IMR-90 (cell line): Measurements from ENCODE around the gene AKT2. TPM values are rescaled to one million over a fixed set of nuclear protein-coding genes. Genes with fewer than 3 reads are reported as not detected.

ENCODE experiments used
- ATAC-seq: fragments of 200-7000 bp; cut with Tn5 transposase; 2 replicates; pipeline ENCODE4 v1.9.1; 2020; ENCODE audit warnings: low read depth, mild to moderate bottlenecking, moderate library complexity
- BruUV-seq: library from RNA; stranded (reverse); fragments of 400-500 nt; replicated peaks from 2 replicates; lab custom pipeline; 2021; lab: Mats Ljungman, UMichigan
- CTCF ChIA-PET: fragments of 300-600 bp; formaldehyde crosslinking; extraction: SDS; loops from one replicate; lab custom pipeline; 2021; ENCODE audit warnings: antibody characterized with exemption; lab: Yijun Ruan, JAX
- POLR2A ChIA-PET: fragments of 300-600 bp; sonication (Branson Sonifier 250); formaldehyde crosslinking; loops from one replicate; lab custom pipeline; 2022; ENCODE audit warnings: antibody characterized with exemption; ENCODE audit not compliant: unreplicated experiment; lab: Charles Lee
- DNase-seq: peaks from one replicate; pipeline ENCODE4 v3.0.0; 2013
- H2AFZ ChIP-seq: replicated peaks from 2 replicates; pipeline ENCODE3; 2013; ENCODE audit warnings: low read length, mild to moderate bottlenecking; ENCODE audit not compliant: poor library complexity
- H2AK5ac ChIP-seq: 2 replicates; pipeline ENCODE4 v1.6.1; 2013; ENCODE audit warnings: low read depth, low read length, inconsistent platforms
- H2AK9ac ChIP-seq: replicated peaks from 2 replicates; pipeline ENCODE3; 2013; ENCODE audit warnings: mild to moderate bottlenecking, low read depth, low read length, moderate library complexity; ENCODE audit not compliant: poor library complexity
- H2BK120ac ChIP-seq: 2 replicates; pipeline ENCODE4 v1.6.1; 2013; ENCODE audit warnings: low read depth, low read length, inconsistent platforms
- H2BK15ac ChIP-seq: 3 replicates; pipeline ENCODE4 v1.6.1; 2013; ENCODE audit warnings: low read depth, low read length, inconsistent platforms
- H2BK20ac ChIP-seq: 2 replicates; pipeline ENCODE4 v1.6.1; 2013; ENCODE audit warnings: low read depth, mild to moderate bottlenecking, inconsistent platforms, low read length, moderate library complexity
- H2BK5ac ChIP-seq: 2 replicates; pipeline ENCODE4 v1.6.1; 2013; ENCODE audit warnings: mild to moderate bottlenecking, low read depth, low read length, inconsistent platforms; ENCODE audit not compliant: poor library complexity, severe bottlenecking
- H3K14ac ChIP-seq: replicated peaks from 2 replicates; pipeline ENCODE4 v1.6.1; 2013; ENCODE audit warnings: low read depth, low read length, inconsistent platforms
- H3K18ac ChIP-seq: 2 replicates; pipeline ENCODE4 v1.6.1; 2013; ENCODE audit warnings: low read depth, low read length, control low read depth
- H3K23ac ChIP-seq: 2 replicates; pipeline ENCODE4 v1.6.1; 2013; ENCODE audit warnings: low read depth, low read length, inconsistent platforms
- H3K27ac ChIP-seq: 2 replicates; pipeline ENCODE4 v1.5.1; 2013; ENCODE audit warnings: mild to moderate bottlenecking, control low read depth, low read length; ENCODE audit not compliant: insufficient read depth
- H3K27me3 ChIP-seq: 2 replicates; pipeline ENCODE4 v1.6.1; 2013; ENCODE audit warnings: low read length; ENCODE audit not compliant: control insufficient read depth, insufficient read depth
- H3K36me3 ChIP-seq: 2 replicates; pipeline ENCODE4 v1.6.1; 2013; ENCODE audit warnings: low read length, mixed read lengths; ENCODE audit not compliant: control insufficient read depth, insufficient read depth
- H3K4ac ChIP-seq: 2 replicates; pipeline ENCODE4 v1.6.1; 2013; ENCODE audit warnings: low read depth, low read length, inconsistent platforms
- H3K4me1 ChIP-seq: 2 replicates; pipeline ENCODE4 v1.6.1; 2013; ENCODE audit warnings: low read length, mixed read lengths; ENCODE audit not compliant: control insufficient read depth, insufficient read depth
- H3K4me2 ChIP-seq: 2 replicates; pipeline ENCODE4 v1.6.1; 2013; ENCODE audit warnings: low read depth, mild to moderate bottlenecking, control low read depth, low read length, moderate library complexity
- H3K4me3 ChIP-seq: 2 replicates; pipeline ENCODE4 v1.5.1; 2013; ENCODE audit warnings: low read depth, mild to moderate bottlenecking, control low read depth, low read length, moderate library complexity; ENCODE audit not compliant: insufficient read depth
- H3K56ac ChIP-seq: 2 replicates; pipeline ENCODE4 v1.6.1; 2013; ENCODE audit warnings: low read length, inconsistent platforms; ENCODE audit not compliant: insufficient read depth; ENCODE audit errors: extremely low read depth
- H3K79me1 ChIP-seq, 2 experiments: 2 replicates each; pipeline ENCODE4 v1.6.1; 2013; ENCODE audit warnings: low read length in 2 of 2, inconsistent platforms in 1 of 2, low read depth in 1 of 2
- H3K9ac ChIP-seq: 2 replicates; pipeline ENCODE4 v1.6.1; 2013; ENCODE audit warnings: low read depth, low read length, control low read depth
- H3K9me1 ChIP-seq: 2 replicates; pipeline ENCODE4 v1.6.1; 2013; ENCODE audit warnings: low read length, inconsistent platforms; ENCODE audit not compliant: insufficient read depth
- H3K9me3 ChIP-seq: 2 replicates; pipeline ENCODE4 v1.6.1; 2013; ENCODE audit warnings: low read length; ENCODE audit not compliant: control insufficient read depth, insufficient read depth
- H4K20me1 ChIP-seq: 2 replicates; pipeline ENCODE4 v1.6.1; 2013; ENCODE audit warnings: low read length, inconsistent platforms; ENCODE audit not compliant: insufficient read depth
- H4K5ac ChIP-seq: 2 replicates; pipeline ENCODE4 v1.6.1; 2013; ENCODE audit warnings: mild to moderate bottlenecking, low read depth, low read length, control low read depth
- H4K8ac ChIP-seq, 2 experiments: 2 replicates each; pipeline ENCODE4 v1.6.1; 2013; ENCODE audit warnings: low read depth in 2 of 2, low read length in 2 of 2, control low read depth in 1 of 2, inconsistent platforms in 1 of 2
- H4K91ac ChIP-seq: 2 replicates; pipeline ENCODE4 v1.6.1; 2013; ENCODE audit warnings: low read depth, low read length, inconsistent platforms; ENCODE audit not compliant: insufficient read depth
- BHLHE40 ChIP-seq: fragments of 150-350 bp; IDR thresholded peaks from 2 replicates; pipeline ENCODE4 v1.6.1; 2016; ENCODE audit warnings: mild to moderate bottlenecking, low read depth, low read length
- CEBPB ChIP-seq: IDR thresholded peaks from 2 replicates; pipeline ENCODE4 v1.6.1; 2012; ENCODE audit warnings: low read depth, low read length, improper control_type of control experiment
- CHD1 ChIP-seq: IDR thresholded peaks from 2 replicates; pipeline ENCODE4 v1.6.1; 2012; ENCODE audit warnings: low read depth, low read length, improper control_type of control experiment
- MAZ ChIP-seq: IDR thresholded peaks from 2 replicates; pipeline ENCODE4 v1.6.1; 2012; ENCODE audit warnings: low read depth, mild to moderate bottlenecking, low read length, improper control_type of control experiment, moderate library complexity, borderline replicate concordance
- MXI1 ChIP-seq: IDR thresholded peaks from 2 replicates; pipeline ENCODE4 v1.6.1; 2012; ENCODE audit warnings: low read depth, mild to moderate bottlenecking, low read length, moderate library complexity, borderline replicate concordance
- NFE2L2 ChIP-seq: fragments of 150-350 bp; IDR thresholded peaks from 2 replicates; pipeline ENCODE4 v1.6.1; 2016; ENCODE audit warnings: low read depth, mild to moderate bottlenecking, low read length
- POLR2A ChIP-seq: IDR thresholded peaks from 2 replicates; pipeline ENCODE4 v1.6.1; 2012; ENCODE audit warnings: mild to moderate bottlenecking, low read depth, low read length
- RCOR1 ChIP-seq: IDR thresholded peaks from 2 replicates; pipeline ENCODE4 v1.6.1; 2012; ENCODE audit warnings: mild to moderate bottlenecking, low read length, improper control_type of control experiment; ENCODE audit not compliant: insufficient replicate concordance
- WGBS, 2 experiments: methylation state at CpG; one replicate each; pipeline versions ENCODE4 v1.1.5 to v1.1.7; 2013; ENCODE audit warnings: missing lambda C conversion rate in 2 of 2; ENCODE audit not compliant: insufficient read length in 1 of 2; ENCODE audit errors: extremely low coverage in 2 of 2; 5-methylcytosine and 5-hydroxymethylcytosine counted together
- dilution Hi-C: fragments of 300-500 bp; cut with HindIII; formaldehyde crosslinking; loops from one replicate; pipeline ENCODE4 v1.14.3; 2018; ENCODE audit warnings: low sequenced_read_pairs; ENCODE audit not compliant: unreplicated experiment
- in situ Hi-C: fragments of 300-500 bp; cut with MboI; formaldehyde crosslinking; loops from 3 replicates; pipeline ENCODE4 v1.14.3; 2019; ENCODE audit warnings: low sequenced_read_pairs, inconsistent platforms, mixed read lengths
- intact Hi-C: fragments of 100-400 bp; cut with micrococcal nuclease; formaldehyde crosslinking; loops from 2 replicates; pipeline ENCODE4 v1.10.0; 2022
- polyA plus RNA-seq, 3 experiments: library from polyadenylated mRNA; depleted of rRNA; stranded (reverse); fragments of >200 nt; gene quantifications; 2 replicates each; pipeline ENCODE4 v1.2.3, GENCODE V29; 2012; ENCODE audit warnings: low replicate concordance in 1 of 3
- total RNA-seq: library from RNA; depleted of rRNA; stranded (reverse); fragments of >200 nt; gene quantifications from 2 replicates; pipeline ENCODE4 v1.2.3, GENCODE V29; 2012
- TF ChIP-seq, protein P1 (sequence below): fragments of 150-350 bp; IDR thresholded peaks from 2 replicates; pipeline ENCODE4 v1.6.1; 2017; ENCODE audit warnings: mild to moderate bottlenecking, antibody characterized with exemption, low read length, low read depth
- TF ChIP-seq, protein P2 (sequence below): conservative IDR thresholded peaks from 2 replicates; pipeline ENCODE4 v1.5.1; 2012; ENCODE audit warnings: mild to moderate bottlenecking, low read depth, low read length, improper control_type of control experiment

AKT2 gene
- total and polyA plus RNA-seq, 2 of the 4 experiments (the other 2 are of a cell fraction): 61.5 to 104 TPM

DNA sequence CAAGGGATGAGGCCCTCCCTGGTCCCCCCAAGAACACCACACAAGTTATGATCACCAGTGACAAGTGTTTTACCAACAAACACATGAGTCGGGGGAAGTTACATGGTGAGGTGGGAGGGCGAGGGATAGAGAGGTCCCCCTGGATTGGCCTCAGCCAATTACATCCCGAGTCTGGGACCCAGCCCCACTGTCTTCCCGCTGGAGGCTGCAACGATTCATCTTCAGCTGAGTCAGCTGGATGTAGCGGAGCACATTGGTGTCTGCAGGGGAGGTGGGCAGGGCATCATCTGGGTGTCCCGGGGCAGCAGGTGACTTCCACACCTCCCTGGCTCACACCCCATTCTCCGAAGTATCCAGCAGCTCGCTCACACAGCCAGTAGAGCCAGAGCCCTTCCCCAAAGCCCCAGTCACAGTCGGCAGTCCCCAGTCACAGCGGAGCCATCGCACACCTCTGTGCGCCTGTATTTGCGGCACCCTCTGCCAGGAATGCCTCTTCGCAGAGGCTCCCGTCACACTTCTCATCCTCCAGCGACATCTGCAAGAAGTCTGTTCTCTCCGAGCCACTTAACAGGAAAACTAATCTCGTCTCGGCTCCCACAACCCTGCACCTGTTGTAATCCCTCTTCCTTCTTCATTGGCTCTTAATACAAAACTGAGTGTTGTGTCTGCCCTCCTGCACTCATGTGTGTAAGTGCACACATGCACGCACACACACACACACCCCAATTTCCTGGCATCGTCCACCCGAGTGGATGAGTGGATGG lies 69.0 kb downstream of the AKT2 start:
- in situ Hi-C loops: no loop called here

More for the DNA sequence above, 69.0 kb downstream of the AKT2 start:
- Histone ChIP-seq H3K27me3 (peaks cover 15% of the 10 kb centered on the region), H3K18ac (no peak overlapping the region), H3K4ac (no peak overlapping the region), H4K5ac (no peak overlapping the region), H3K9ac (no peak overlapping the region), H2AK5ac (no peak overlapping the region), H3K4me2 (no peak overlapping the region), H3K23ac (no peak overlapping the region; the same call in 1 of the 2 replicates), H4K8ac (no peak overlapping the region), H2BK5ac (no peak overlapping the region), H3K27ac (no peak overlapping the region), H2BK120ac (no peak overlapping the region), H2AK9ac (no peak overlapping the region), H2BK20ac (no peak overlapping the region), H3K79me1 (no peaks in the 10 kb centered on the region), H3K56ac (no peak overlapping the region), H2BK15ac (no peak overlapping the region), H4K20me1 (no peaks in the 10 kb centered on the region), H4K91ac (no peak overlapping the region), H2AFZ (peak overlapping the region; percentile 32), H3K36me3 (peaks cover 13% of the 10 kb centered on the region; the same call in 1 of the 2 replicates), H3K4me3 (no peak overlapping the region), H3K9me3 (no peaks in the 10 kb centered on the region), H3K9me1 (peaks cover 11% of the 10 kb centered on the region), H3K14ac (no peak overlapping the region), H3K4me1 (no peaks in the 10 kb centered on the region)
- CTCF ChIA-PET: no interaction called here
- dilution Hi-C loops: no loop called here
- POLR2A ChIA-PET: no interaction called here
- ATAC-seq: no peak
- no TSS peak for BruUV-seq
- no peak for DNase-seq
- intact Hi-C loops: no loop called here
- TF ChIP-seq MXI1 (no peak), RCOR1 (no peak), CEBPB (no peak), MAZ (no peak), BHLHE40 (no peak), POLR2A (no peak), NFE2L2 (no peak), CHD1 (no peak)
- TF ChIP-seq, protein P1, sequence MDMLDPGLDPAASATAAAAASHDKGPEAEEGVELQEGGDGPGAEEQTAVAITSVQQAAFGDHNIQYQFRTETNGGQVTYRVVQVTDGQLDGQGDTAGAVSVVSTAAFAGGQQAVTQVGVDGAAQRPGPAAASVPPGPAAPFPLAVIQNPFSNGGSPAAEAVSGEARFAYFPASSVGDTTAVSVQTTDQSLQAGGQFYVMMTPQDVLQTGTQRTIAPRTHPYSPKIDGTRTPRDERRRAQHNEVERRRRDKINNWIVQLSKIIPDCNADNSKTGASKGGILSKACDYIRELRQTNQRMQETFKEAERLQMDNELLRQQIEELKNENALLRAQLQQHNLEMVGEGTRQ: no peak
- TF ChIP-seq, protein P2, sequence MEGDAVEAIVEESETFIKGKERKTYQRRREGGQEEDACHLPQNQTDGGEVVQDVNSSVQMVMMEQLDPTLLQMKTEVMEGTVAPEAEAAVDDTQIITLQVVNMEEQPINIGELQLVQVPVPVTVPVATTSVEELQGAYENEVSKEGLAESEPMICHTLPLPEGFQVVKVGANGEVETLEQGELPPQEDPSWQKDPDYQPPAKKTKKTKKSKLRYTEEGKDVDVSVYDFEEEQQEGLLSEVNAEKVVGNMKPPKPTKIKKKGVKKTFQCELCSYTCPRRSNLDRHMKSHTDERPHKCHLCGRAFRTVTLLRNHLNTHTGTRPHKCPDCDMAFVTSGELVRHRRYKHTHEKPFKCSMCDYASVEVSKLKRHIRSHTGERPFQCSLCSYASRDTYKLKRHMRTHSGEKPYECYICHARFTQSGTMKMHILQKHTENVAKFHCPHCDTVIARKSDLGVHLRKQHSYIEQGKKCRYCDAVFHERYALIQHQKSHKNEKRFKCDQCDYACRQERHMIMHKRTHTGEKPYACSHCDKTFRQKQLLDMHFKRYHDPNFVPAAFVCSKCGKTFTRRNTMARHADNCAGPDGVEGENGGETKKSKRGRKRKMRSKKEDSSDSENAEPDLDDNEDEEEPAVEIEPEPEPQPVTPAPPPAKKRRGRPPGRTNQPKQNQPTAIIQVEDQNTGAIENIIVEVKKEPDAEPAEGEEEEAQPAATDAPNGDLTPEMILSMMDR: no peak
- WGBS, 2 experiments: 32% methylated on average over 5 of the region's 23 CpGs; no CpG with 5 or more reads in 1 of the 2 experiments
